GM18511 (cell line): Measurements from ENCODE around the gene GATAD2B.
"Not testable (repeated sequence)": the region's sequence is repeated elsewhere in the genome, so short reads cannot be mapped to it uniquely, and the experiment has no call there.

Experiments used
- ATAC-seq: cut with Tn5 transposase; IDR thresholded peaks from one replicate; pipeline ENCODE4 v1.9.1; 2021; ENCODE audit warnings: mild to moderate bottlenecking, moderate library complexity; ENCODE audit not compliant: unreplicated experiment

GATAD2B gene

GRCh38 chr1:153844349-153844748 is 78.4 kb downstream of the GATAD2B start:
- ATAC-seq = not testable (repeated sequence)

DNA sequence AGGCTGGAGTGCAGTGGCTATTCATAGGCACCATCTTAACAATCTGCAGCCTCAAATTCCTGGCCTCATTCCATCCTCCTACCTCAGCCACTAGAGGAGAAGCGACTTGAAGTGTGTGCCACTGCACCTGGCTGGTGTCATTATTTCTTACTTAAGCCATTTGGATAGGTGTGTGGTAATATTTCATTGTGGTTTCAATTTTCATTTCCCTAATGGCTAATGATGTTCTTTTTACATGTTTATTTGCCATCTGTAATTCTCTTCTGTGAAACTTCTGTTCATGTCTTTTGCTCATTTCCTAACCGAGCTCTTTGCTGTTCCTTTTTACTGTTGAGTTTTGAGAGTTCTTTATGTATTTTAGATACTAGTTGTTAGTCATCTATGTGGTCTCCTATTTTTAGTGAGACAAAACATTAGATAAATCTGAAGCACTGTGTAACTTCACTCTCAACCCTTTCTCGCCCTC is 80.7 kb downstream of the GATAD2B start:
- ATAC-seq = peak; percentile 77

DNA sequence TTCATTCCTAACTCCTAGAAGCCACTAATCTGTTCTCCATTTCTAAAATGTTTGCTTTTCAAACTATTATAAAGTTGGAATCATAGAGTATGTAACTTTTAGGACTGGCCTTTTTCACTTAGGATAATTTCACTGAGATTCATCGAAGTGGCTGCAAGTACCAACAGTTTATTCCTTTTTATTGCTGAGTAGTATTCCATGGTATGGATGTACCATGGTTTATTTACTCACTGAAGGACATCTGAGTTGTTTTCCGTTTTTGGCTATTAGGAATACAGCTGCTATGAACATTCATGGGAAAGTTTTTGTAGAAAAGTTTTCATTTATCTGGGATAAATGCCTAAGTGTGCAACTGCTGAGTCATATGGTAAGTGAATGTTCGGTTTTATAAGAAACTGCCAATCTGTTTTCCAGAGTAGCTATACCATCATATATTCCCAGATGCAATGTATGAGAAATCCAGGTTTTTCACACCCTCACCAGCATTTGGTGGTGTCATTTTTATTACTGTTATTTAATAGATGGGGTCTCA is 81.2 kb downstream of the GATAD2B start:
- ATAC-seq = no peak

GRCh38 chr1:153840774-153841173 is 82.0 kb downstream of the GATAD2B start:
- not testable (repeated sequence) for ATAC-seq

DNA sequence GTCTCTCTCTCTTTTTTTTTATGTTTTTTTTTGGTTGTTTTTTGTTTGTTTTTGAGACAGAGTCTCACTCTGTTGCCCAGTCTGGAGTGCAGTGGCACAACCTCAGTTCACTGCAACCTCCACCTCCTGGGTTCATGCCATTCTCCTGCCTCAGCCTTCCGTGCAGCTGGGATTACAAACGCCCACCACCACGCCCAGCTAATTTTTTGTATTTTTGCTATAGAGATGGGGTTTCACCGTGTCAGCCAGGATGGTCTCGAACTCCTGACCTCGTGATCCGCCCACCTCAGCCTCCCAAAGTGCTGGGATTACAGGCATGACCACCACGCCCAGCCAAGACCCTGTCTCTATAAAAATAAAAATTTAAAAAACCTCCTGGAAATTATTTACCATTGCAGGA is 88.8 kb downstream of the GATAD2B start:
- ATAC-seq = not testable (repeated sequence)

GRCh38 chr1:153833171-153833570 is 89.6 kb downstream of the GATAD2B start:
- ATAC-seq = no peak

DNA sequence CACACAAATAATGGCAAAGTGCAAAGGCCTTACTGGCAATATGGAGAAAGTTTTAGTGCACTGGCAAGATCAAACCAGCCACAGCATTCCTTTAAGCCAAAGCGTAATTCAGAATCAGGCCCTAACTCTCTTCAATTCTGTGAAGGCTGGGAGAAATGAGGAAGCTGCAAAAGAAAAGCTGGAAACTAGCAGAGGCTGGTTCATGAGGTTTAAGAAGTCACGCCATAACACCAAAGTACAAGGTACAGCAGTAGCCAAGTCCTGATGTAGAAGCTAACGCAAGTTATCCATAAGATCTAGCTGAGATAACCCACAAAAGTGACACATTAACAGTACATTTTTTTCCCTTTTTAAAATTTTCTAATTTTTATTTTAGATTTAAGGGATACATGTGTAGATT is 90.5 kb downstream of the GATAD2B start:
- no peak for ATAC-seq

DNA sequence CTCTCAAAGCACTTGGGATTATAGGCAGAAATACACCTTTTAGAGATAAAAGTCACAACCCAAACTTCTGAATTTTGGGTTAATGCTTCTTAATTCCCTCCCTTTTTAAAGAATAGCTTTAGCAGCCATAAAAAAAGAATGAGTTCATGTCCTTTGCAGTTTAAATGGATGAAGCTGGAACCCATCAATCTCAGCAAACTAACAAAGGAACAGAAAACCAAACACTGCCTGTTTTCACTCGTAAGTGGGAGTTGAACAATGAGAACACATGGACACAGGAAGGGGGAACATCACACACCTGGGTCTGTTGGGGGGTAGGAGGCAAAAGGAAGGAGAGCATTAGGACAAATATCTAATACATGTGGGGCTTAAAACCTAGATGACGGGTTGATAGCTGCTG is 91.7 kb downstream of the GATAD2B start:
- ATAC-seq = no peak

GRCh38 chr1:153827168-153827964 is 95.4 kb downstream of the GATAD2B start:
- no peak for ATAC-seq

DNA sequence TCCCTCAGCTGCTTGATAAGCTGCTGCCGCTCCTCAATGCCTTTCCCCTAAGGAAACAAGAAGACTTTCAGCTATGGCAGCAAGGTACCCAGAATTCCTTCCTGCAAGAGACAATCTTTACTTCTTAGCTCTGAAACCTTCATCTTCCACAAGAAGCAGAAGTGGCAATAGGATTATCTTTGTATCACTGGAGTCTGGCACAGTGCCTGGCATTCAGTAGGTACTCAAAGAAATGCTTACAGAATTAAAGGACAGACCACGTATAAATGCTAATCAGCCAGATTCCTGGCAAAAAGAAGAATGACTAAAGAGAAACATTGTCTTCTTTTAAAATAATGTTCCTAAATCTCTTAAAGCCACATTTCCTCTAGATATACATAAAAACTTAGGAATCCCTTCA is 103.9 kb downstream of the GATAD2B start:
- ATAC-seq = no peak

GRCh38 chr1:153816283-153816889 is 106.4 kb downstream of the GATAD2B start:
- no peak for ATAC-seq

- ATAC-seq = peak; percentile 12
Measured at GRCh38 chr1:153805886-153806719, 116.7 kb downstream of the GATAD2B start.

GRCh38 chr1:153805042-153805745 is 117.6 kb downstream of the GATAD2B start:
- ATAC-seq = peak; percentile 98

GRCh38 chr1:153804112-153804511 is 118.7 kb downstream of the GATAD2B start:
- no peak for ATAC-seq

DNA sequence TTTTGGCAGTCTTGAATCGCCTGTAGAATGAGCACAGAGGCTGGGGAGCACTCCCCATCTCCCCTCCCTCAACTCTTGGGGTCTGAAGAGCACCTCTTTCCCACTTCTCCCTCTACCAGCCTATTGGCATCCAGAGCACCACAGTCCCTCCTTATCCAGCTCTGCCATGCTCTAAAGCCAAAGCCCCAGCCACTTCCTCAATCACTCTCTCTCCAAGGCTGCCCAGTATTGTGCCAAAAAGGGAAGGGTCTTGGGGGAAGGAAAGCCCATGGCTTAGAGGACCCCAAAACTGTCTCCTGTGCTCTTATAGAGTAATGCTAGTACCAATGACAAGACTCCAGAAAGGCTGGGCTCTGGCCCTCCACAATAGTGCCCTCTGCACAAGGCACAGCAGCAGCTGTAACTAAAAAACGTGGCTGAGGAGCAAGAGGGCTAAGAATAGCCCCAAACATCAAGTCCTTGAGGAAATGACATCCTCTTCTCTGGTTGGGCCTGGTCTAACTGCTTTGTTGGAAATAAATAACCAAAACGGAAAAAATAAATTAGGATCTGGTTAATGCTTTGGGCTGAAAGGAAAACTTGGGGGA is 119.2 kb downstream of the GATAD2B start:
- ATAC-seq = no peak

- ATAC-seq = no peak
Measured at GRCh38 chr1:153801786-153802697, 120.7 kb downstream of the GATAD2B start.

DNA sequence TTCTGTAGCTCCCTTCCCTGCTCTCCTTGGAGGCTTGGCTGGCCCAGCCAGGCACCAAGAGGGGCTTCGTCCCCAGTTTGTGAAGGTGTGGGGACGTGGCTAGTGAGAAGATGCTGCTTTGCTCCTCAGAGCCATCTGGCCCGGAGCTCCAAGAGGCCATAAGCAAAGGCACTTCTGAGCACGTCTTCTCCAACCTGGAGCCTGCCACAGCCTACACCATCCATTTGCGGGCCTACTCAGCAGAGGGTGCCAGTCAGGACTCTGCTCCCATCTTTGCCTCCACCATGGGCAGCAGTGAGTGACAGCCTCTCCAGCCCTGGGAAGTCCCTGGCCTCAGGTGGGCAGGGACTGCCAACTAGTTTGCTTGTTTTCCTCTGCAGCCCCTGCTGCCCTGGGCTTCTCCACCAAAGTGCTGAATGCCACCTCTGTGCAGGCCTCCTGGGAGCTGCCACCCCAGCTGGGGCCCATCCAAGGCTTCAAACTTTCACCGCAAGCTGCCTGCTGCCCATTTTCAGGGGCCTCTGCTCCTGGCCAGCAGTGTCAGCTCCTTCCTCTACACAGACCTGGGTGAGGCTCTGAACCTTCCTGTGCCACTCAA is 121.6 kb downstream of the GATAD2B start:
- ATAC-seq = no peak

- ATAC-seq = no peak
Measured at GRCh38 chr1:153800516-153800915, 122.3 kb downstream of the GATAD2B start.
